Gastroesophageal sphincter (tissue), 3 donors: Measurements from ENCODE around the gene TK1.

Source experiments
- CTCF ChIP-seq, 4 experiments: fragments of 200-600 bp in 2 of 4; fragments of 450-650 bp in 2 of 4; sonication (generic) in 1 of 4; IDR thresholded peaks; one replicate each; pipeline ENCODE4 v1.5.1; 2017 to 2019; ENCODE audit warnings: antibody characterized with exemption in 4 of 4, mild to moderate bottlenecking in 2 of 4, moderate library complexity in 2 of 4
- POLR2A ChIP-seq, 2 donors: fragments of 450-650 bp; IDR thresholded peaks; one replicate each; pipeline ENCODE4 v1.6.1; 2017; ENCODE audit warnings: antibody characterized with exemption in 2 of 2, mild to moderate bottlenecking in 2 of 2, moderate library complexity in 1 of 2
- POLR2AphosphoS5 ChIP-seq: sonication (generic); formaldehyde crosslinking; IDR thresholded peaks from one replicate; pipeline ENCODE4 v1.6.1; 2017; ENCODE audit warnings: antibody characterized with exemption

- no peak for TF ChIP-seq CTCF (IDR thresholded peaks at IDR 0.05)
- TF ChIP-seq POLR2A (IDR thresholded peaks at IDR 0.05), result no peak
- no peak for TF ChIP-seq POLR2AphosphoS5
These were observed 54.7 kb downstream of the TK1 start for GRCh38 chr17:78132084-78132676.
